Measurements from ENCODE around the gene MRPL54. TPM values are rescaled to one million over a fixed set of nuclear protein-coding genes. Genes with fewer than 3 reads are reported as not detected.

Gene MRPL54
- total RNA-seq, 1 donor from 2014 or later = 98.0 TPM

DNA sequence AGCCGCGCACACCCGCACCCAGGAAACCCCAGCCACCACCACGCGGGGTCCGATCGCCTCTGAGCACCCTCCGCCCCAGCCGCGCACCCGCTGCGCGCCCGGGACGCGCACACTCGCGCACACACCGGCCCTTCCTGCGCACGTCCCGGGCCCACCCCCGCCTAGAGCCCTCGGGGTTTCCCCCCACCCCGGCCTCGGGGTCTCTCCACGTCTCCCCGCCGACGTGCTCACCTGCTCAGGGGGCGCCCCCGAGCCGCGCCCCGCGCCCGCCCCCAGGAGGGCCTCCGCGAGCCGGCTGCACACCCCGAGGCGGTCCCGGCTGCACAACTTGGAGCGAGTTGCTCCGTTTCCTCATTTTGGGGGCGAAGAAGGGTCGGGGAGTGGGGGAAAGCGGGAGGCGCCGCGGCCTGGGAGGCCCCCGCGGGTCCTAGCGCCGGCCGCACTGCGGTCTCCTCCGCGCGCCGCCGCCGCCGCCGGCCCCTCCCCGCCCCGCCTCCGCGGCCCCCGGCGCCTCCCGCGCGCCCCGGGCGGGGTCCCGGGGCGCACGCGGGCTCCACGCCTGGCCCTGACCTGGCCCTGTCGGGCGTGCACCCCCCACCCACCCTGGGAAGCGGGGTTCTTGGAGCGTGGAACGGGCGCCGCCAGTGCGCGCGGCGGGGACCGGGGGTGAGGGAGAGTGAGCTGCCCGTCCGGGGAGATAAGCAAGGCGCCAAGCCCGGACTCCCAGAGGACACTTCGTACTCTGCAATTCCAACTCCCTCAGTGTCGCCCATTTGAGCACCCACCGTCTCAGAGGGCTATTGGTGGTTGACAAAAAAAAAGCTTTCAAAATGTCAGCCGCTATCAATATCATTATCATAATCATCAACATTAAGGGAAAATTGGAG, 23.7 kb downstream of the MRPL54 start, which contains the start of gene MATK:
TSS of gene MATK (minus strand) at position 444 of the 887 bp plus-strand sequence. CDS start 1,246 bp downstream, outside the sequence.
- Mint-ChIP-seq H3K27me3 (ENCODE audit: low read depth) (peaks cover 4% of the 10 kb centered on the region), H3K4me1 (ENCODE audit: low read depth) (peaks cover 7% of the 10 kb centered on the region), H3K4me3 (ENCODE audit: low read depth) (peak within 1 kb of the TSS; percentile 79), H3K36me3 (ENCODE audit: low read depth) (peaks cover 26% of the 10 kb centered on the region), H3K27ac (no peak within 1 kb of the TSS), H3K9me3 (peaks cover 15% of the 10 kb centered on the region)
- intact Hi-C loops (cut with micrococcal nuclease) = loop anchor here (5.0 kb wide), 1 partner anchor 36 kb away; no protein-coding TSS in a partner anchor
- DNase-seq (ENCODE audit: low spot score) = no peak

DNA sequence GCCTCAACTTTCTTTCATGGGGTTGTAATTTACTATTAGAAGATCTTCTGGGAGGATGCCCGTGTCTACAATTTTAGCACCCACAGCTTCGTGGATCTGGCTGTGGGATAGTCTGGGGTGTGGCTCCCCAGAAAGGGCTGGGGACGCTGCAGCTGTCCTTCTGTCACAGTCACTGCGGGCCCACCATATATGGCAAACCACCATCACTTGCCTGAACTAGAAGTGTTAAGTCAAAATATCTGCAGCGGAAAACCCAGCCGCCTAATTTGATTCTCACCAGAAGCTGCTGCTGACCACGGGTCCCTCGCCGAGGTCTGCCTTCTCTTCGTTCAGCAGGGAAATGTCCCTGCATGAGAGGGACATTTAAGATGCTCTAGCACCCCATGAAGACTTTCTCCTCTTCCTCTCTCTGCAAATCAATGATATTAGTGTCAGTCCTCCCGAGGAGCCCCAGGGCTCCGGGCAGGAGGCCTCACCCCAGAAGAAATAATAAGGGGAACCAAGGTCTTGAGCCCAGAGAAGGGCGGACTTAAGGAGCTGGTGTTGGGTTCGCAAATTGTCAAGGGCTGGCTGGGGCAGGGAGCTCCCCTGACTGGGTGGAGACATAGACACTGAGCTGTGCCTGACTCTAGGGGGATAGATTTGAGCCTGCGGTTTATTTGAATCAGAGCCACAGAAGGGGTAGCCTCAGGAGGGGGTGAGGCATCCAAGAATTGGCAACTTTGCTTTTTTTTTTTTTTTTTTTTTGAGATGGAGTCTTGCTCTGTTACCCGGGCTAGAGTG, 26.7 kb downstream of the MRPL54 start:
- intact Hi-C loops (cut with micrococcal nuclease) = loop anchor here (5.0 kb wide), 1 partner anchor 33 kb away; no protein-coding TSS in a partner anchor

DNA sequence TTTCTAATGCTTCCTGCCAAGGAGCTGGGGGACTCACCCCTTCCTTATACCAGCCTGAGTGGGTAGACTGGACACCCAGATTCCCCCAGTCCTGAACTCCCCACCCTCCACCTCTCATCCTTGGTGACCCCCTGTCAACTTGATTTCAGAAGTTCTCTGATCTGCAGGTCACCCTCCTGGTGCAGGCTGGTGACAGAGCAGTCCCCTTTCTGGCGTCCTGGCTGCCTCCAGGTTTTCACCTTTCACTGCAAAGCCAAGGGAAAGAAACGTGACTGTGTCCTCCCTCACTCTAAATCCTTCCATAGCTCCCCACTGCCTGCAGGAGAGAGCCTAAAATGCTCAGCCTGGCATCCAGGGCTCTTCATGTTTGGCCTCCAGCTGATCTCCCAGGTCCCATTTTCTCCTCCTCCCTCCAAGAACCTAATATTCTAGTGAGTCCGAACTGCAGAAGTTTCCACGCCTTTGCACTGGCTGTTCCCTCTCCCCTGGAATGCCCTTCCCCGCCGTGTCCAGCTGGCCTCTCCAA, 27.8 kb downstream of the MRPL54 start:
- intact Hi-C loops (cut with micrococcal nuclease) = no loop called here
- DNase-seq (ENCODE audit: low spot score) = no peak
- Mint-ChIP-seq H3K9me3 (no peaks in the 10 kb centered on the region), H3K4me1 (ENCODE audit: low read depth) (peaks cover 4% of the 10 kb centered on the region), H3K27ac (no peak overlapping the region), H3K4me3 (ENCODE audit: low read depth) (no peak overlapping the region), H3K27me3 (ENCODE audit: low read depth) (no peaks in the 10 kb centered on the region), H3K36me3 (ENCODE audit: low read depth) (no peaks in the 10 kb centered on the region)

More for the DNA sequence above, 26.7 kb downstream of the MRPL54 start:
- no peak for DNase-seq (ENCODE audit: low spot score)
- Mint-ChIP-seq H3K4me3 (ENCODE audit: low read depth) (no peak overlapping the region), H3K9me3 (no peaks in the 10 kb centered on the region), H3K4me1 (ENCODE audit: low read depth) (peaks cover 7% of the 10 kb centered on the region), H3K27ac (no peak overlapping the region), H3K36me3 (ENCODE audit: low read depth) (peaks cover 4% of the 10 kb centered on the region), H3K27me3 (ENCODE audit: low read depth) (peaks cover 4% of the 10 kb centered on the region)

DNA sequence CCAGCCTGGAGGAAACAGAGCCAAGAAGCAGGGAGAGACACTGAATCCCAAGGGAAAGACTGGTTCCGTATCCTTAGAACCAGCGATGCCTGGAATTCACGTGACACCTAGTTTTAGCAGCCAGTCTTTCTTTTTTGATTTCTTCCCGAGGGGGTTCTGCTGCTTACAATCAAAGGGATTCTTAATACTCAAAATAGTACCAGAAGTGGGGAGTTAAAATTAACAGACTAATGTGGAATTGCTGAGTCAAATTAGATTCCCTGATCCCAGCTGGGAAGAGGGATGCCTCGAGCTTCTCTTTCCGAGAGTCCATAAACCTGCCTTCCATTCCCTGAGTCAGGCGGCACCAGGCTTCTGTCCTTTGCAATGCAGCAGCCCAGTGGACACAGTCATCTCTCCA, 28.5 kb downstream of the MRPL54 start:
- intact Hi-C loops (cut with micrococcal nuclease) = no loop called here
- H3K27ac Mint-ChIP-seq = no peak overlapping the region
- DNase-seq (ENCODE audit: low spot score) = no peak
- peaks cover 4% of the 10 kb centered on the region for H3K4me1 Mint-ChIP-seq (ENCODE audit: low read depth)
- H3K36me3 Mint-ChIP-seq (ENCODE audit: low read depth) = no peaks in the 10 kb centered on the region
- H3K27me3 Mint-ChIP-seq (ENCODE audit: low read depth) = no peaks in the 10 kb centered on the region
- no peak overlapping the region for H3K4me3 Mint-ChIP-seq (ENCODE audit: low read depth)
- no peaks in the 10 kb centered on the region for H3K9me3 Mint-ChIP-seq

DNA sequence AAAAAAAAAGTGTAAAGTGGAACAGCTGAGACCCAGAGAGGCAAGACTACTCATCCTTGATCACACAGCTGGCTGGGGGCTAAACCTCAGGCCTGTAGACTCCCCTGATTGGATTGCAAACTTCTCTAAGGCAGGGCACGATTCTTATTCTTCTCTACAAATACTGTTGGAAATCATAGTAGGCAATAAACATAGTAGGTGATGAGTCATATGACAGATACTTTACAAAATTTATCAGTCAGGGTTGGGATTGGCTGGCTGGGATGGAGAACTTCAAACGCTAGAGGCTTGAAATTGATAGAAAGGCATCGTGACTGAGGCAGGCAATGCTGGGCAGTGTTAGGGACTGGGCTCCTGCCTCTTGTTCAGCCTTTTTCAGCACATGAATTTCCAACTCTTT, 29.6 kb downstream of the MRPL54 start:
- no peak for DNase-seq (ENCODE audit: low spot score)
- Mint-ChIP-seq H3K36me3 (ENCODE audit: low read depth) (peaks cover 7% of the 10 kb centered on the region), H3K4me1 (ENCODE audit: low read depth) (peaks cover 6% of the 10 kb centered on the region), H3K9me3 (peaks cover 10% of the 10 kb centered on the region), H3K4me3 (ENCODE audit: low read depth) (no peak overlapping the region), H3K27ac (no peak overlapping the region), H3K27me3 (ENCODE audit: low read depth) (peaks cover 4% of the 10 kb centered on the region)
- intact Hi-C loops (cut with micrococcal nuclease) = no loop called here

DNA sequence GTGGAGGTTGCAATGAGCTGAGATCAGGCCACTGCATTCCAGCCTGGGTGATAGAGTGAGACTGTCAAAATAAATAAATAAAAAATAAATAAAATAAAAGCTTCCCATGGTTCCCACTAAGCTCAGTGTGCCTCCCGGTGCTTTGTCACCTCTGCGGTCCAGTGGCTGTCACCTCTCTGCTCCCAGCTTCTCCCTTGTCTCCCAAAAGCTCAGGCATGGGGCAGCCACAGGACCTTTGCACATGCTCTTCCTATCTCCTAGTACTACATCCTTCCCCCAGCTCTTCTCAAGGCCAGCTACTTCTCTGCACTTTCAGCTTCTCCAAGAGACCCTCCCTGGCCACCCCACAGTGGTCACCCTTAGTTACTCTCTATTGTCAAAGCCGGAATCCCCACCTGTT, 31.3 kb downstream of the MRPL54 start:
- intact Hi-C loops (cut with micrococcal nuclease) = no loop called here
- no peak overlapping the region for H3K27ac Mint-ChIP-seq
- H3K4me1 Mint-ChIP-seq (ENCODE audit: low read depth) = peaks cover 9% of the 10 kb centered on the region
- peaks cover 10% of the 10 kb centered on the region for H3K9me3 Mint-ChIP-seq
- no peak for DNase-seq (ENCODE audit: low spot score)
- H3K4me3 Mint-ChIP-seq (ENCODE audit: low read depth) = no peak overlapping the region
- peaks cover 11% of the 10 kb centered on the region for H3K36me3 Mint-ChIP-seq (ENCODE audit: low read depth)
- H3K27me3 Mint-ChIP-seq (ENCODE audit: low read depth) = peaks cover 4% of the 10 kb centered on the region

DNA sequence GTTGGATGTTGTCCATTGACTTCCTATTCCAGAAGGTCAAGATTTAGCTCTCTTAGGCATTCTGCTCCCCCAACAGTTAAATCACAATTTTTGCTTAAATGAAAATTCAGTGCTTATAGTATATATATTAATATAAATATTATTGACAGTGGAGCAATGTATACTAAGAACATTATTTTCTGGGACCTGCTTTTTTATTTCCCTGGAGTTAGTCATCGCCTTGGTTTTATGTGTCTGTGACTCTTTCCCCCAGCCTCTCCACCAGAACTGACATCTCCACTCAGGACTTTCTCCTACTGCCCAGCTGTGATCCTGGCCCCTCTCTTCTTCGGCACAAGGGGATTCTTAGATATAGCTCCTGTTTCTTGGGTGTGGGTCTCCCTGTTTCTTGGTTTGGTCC, 33.9 kb downstream of the MRPL54 start:
- no peak overlapping the region for H3K27ac Mint-ChIP-seq
- H3K27me3 Mint-ChIP-seq (ENCODE audit: low read depth) = peaks cover 9% of the 10 kb centered on the region
- peaks cover 16% of the 10 kb centered on the region for H3K4me1 Mint-ChIP-seq (ENCODE audit: low read depth)
- H3K36me3 Mint-ChIP-seq (ENCODE audit: low read depth) = peaks cover 11% of the 10 kb centered on the region
- no peak for DNase-seq (ENCODE audit: low spot score)
- H3K9me3 Mint-ChIP-seq = peaks cover 10% of the 10 kb centered on the region
- intact Hi-C loops (cut with micrococcal nuclease) = no loop called here
- H3K4me3 Mint-ChIP-seq (ENCODE audit: low read depth) = no peak overlapping the region

DNA sequence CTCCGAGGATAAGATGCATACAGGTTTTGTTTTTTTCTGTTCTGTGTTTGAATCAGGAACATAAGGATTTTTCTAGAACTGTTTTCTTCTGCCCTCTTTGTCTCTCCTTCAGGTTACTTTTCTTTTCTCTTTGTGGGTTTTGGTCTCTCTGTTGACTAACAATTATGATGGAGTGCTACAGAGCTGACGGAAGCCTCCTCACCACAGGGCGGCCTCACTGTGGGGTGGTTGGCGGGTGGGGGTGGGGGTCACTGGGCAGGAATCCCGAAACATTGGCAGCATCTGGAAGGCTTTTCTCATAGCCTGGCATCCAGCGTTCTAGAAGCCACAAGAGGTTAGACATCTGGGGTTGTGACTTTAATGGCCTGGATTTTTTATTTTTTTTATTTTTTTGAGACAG, 35.7 kb downstream of the MRPL54 start:
- Mint-ChIP-seq H3K27me3 (ENCODE audit: low read depth) (peaks cover 11% of the 10 kb centered on the region), H3K4me1 (ENCODE audit: low read depth) (peaks cover 18% of the 10 kb centered on the region), H3K4me3 (ENCODE audit: low read depth) (peak overlapping the region; percentile 5)

DNA sequence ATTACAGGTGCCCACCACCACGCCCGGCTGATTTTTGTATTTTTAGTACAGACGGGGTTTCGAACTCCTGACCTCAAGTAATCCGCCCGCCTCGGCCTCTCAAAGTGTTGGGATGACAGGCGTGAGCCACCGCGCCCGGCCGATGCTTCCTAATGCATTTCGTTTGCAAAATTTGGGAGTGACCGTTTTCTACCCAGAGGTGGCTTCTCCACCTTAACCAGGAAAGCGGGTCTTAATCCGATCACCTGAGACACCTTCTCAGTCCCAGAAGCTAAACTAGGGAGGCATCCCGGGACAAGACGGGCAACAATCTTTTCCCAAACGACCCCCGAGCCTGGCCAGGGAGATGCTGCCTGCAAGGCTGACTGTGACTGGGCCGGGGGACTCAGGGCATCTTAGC, 38.5 kb downstream of the MRPL54 start:
- intact Hi-C loops (cut with micrococcal nuclease) = no loop called here
- Mint-ChIP-seq H3K9me3 (peaks cover 10% of the 10 kb centered on the region), H3K27ac (no peak overlapping the region), H3K27me3 (ENCODE audit: low read depth) (peaks cover 11% of the 10 kb centered on the region), H3K36me3 (ENCODE audit: low read depth) (peaks cover 11% of the 10 kb centered on the region), H3K4me3 (ENCODE audit: low read depth) (peak overlapping the region; percentile 42), H3K4me1 (ENCODE audit: low read depth) (peaks cover 19% of the 10 kb centered on the region)
- no peak for DNase-seq (ENCODE audit: low spot score)

More for the DNA sequence above, 35.7 kb downstream of the MRPL54 start:
- Mint-ChIP-seq H3K9me3 (peaks cover 10% of the 10 kb centered on the region), H3K36me3 (ENCODE audit: low read depth) (peaks cover 11% of the 10 kb centered on the region), H3K27ac (peak overlapping the region; percentile 28)
- no peak for DNase-seq (ENCODE audit: low spot score)
- intact Hi-C loops (cut with micrococcal nuclease) = loop anchor here (1.0 kb wide), 1 partner anchor 14 kb away; no protein-coding TSS in a partner anchor

DNA sequence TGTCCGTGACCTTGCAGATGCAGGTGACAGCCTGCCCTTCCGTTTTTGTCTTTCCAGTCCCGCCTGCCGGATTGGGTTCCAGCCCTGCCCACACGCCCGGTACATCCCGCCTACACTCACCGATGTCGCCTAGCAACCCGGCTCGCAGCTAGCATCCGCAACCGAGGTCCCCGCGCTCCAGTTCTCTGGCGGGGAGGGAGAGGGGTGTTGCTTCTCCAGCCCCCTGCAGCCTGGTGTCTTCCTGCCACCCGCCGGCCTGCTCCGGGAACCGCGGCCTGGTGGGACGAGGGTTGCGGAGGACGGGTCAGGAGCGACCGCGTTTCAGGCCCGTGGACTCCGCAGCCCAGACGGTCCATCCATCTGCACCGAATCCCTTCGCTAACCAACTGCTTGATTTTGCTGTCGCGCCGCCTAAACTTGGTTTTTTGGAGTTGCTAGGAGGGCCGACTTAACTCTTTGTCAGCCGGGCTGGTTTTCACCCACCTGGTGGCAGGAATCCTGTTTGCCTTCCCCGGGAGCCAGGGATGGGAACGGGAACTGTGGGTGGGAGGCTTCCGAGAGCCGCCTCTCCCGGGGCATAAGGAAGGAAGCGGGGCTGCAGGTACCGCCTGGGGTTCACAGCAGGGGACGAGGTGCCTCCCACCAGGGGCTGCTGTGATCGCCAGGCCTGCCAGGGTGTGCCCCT, 39.1 kb downstream of the MRPL54 start:
- Mint-ChIP-seq H3K4me3 (ENCODE audit: low read depth) (peak overlapping the region; percentile 42), H3K27me3 (ENCODE audit: low read depth) (peaks cover 10% of the 10 kb centered on the region), H3K27ac (no peak overlapping the region), H3K36me3 (ENCODE audit: low read depth) (peaks cover 8% of the 10 kb centered on the region), H3K9me3 (peaks cover 5% of the 10 kb centered on the region), H3K4me1 (ENCODE audit: low read depth) (peaks cover 20% of the 10 kb centered on the region)
- intact Hi-C loops (cut with micrococcal nuclease) = no loop called here
- peak; percentile 64 for DNase-seq (ENCODE audit: low spot score)

DNA sequence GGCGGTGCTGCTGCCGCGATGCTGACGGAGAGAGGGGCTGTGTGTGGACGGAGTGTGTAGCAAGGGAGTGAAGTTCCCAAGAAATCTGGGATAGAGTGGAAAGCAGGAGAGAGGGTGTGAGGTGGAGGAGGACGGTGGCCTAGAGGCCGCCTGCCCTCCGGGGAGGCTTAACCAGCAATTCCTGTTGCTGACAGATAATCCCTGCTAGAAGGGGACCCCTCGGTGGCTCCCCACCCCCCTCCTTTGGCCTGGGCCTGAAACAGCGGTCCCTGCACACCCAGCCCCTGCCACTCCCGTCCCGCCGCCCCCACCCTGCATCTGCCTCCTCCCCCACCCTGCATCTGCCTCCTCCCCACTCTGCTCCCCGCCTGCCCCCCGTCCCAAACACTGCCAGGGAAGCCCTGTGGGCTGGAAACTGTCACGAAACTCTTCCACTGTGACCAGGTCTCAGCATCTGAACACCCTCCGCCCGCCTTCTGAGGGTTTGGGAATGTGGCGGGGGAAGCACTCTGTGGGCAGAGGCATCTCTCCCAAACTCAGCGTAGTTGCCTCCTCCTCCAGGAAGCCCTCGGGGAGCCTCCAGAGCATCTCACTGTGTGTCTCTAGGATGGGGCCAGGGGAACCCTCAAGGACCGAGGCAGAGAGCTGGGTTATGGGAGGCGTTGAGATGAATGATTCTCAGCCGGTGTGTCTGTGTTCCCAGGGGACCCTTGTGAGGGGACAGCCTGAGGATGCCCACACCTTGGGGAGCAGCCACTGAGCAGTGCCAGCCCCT, 40.8 kb downstream of the MRPL54 start:
- H3K9me3 Mint-ChIP-seq = no peaks in the 10 kb centered on the region
- peaks cover 19% of the 10 kb centered on the region for H3K4me1 Mint-ChIP-seq (ENCODE audit: low read depth)
- no peak for DNase-seq (ENCODE audit: low spot score)
- no peak overlapping the region for H3K4me3 Mint-ChIP-seq (ENCODE audit: low read depth)
- no peaks in the 10 kb centered on the region for H3K36me3 Mint-ChIP-seq (ENCODE audit: low read depth)
- no peak overlapping the region for H3K27ac Mint-ChIP-seq
- intact Hi-C loops (cut with micrococcal nuclease) = no loop called here
- peaks cover 7% of the 10 kb centered on the region for H3K27me3 Mint-ChIP-seq (ENCODE audit: low read depth)

DNA sequence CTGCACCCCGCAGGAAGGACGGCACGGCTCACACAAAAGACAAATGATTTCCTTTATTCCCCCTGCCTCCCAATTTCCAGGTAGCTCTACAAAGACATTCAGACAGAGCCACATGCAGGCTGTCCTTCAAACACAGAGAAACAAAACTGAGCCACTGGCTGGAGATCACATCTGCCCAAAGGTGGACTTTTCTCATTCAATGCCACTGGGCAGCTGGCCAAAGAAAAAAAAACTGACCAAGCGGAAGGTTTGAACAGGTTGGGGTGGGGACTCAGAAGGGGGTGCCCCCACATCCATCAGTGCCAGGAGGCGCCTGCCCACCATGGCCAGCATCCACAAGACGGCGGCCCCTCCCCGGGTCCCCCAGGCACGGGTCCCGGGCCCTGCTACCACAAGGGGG, 41.5 kb downstream of the MRPL54 start:
- Mint-ChIP-seq H3K36me3 (ENCODE audit: low read depth) (no peaks in the 10 kb centered on the region), H3K9me3 (no peaks in the 10 kb centered on the region), H3K4me1 (ENCODE audit: low read depth) (peaks cover 18% of the 10 kb centered on the region), H3K27ac (no peak overlapping the region), H3K4me3 (ENCODE audit: low read depth) (no peak overlapping the region), H3K27me3 (ENCODE audit: low read depth) (peaks cover 7% of the 10 kb centered on the region)
- DNase-seq (ENCODE audit: low spot score) = no peak
- intact Hi-C loops (cut with micrococcal nuclease) = no loop called here

All from activated T-helper 2 cell treated with anti-CD3 and anti-CD28 coated beads, Interferon-gamma antibody, Interleukin-2, Interleukin-4, amounts not matched to agents 10 μg/mL and 5 μg/mL and 100 μg/mL, durations not matched to agents 14 hours and 24 hours and 36 hours (primary cell).